ENCODE measurements around the gene MROH2A.

The MROH2A gene

DNA sequence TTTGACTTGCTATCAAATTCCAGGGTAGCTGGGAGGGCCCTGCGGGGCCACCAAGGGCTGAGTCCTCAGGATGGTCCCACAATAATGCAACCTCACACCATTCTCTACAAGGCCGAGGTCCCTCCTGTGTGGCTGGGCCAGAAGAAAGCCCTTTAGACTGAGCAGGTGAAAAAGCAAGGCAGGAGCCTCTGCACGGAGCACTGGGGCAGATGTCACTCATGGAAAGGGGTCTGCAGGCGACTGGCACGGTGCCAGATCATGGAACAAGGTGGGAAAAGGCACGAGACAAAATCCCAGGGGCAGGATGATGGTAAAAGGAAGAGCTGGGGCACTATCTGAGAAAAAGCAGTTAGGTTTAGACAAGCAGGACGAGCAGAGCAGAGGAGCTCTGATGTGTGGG lies 60.1 kb downstream of the MROH2A start:
- no peak for DNase-seq

DNA sequence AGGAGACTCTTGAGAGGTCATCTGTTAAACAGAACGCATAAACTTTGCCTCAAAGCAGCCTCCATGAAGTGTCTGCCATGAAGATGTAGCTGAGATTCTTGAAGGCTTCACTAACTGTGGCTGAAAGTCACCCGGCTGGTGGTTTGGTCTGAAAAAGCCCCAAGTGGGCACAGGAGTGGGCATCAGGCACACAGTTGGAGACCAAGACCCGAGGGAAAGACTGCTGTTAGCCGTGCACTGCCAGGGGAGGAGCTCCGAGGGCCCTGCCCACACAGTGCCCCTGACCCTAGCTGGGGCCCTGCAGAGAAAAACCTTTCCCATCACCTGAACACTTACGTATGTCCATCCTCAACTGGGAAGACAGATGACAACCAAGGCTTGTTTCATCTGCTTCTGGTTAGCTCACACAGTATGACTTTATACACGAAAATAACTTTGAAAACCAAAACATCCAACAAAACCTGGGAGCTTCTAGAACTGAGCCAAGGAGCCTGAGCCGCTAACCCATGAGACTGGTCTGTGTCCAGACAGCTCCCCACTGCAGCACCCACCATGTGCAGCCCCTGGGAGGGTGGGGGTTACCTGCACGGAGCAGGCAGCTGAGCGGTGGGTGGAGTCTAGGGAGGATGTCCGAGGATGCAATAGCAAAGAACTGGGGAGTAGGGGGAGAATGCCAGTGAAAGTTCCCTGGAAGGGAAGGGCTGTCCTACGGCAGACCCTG lies 60.8 kb downstream of the MROH2A start:
- no peak for DNase-seq

DNA sequence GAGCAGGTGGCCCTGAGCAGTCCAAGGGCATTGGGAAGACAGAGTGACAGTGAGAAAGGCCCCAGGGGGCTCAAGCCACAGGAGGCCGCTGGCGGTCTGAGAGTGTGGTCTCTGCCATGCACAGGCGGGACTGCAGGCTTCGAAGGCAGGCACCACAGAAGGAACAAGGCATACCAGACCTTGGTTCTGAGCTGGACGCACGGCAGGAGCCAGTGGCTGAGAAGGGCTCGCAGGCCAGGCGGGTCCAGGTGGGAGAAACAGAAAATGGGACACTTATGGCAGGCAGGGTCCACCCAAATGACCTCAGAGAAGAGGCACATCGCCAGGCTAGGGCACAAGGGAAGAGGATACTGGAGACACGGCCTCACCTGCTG lies 61.3 kb downstream of the MROH2A start:
- no peak for DNase-seq

DNA sequence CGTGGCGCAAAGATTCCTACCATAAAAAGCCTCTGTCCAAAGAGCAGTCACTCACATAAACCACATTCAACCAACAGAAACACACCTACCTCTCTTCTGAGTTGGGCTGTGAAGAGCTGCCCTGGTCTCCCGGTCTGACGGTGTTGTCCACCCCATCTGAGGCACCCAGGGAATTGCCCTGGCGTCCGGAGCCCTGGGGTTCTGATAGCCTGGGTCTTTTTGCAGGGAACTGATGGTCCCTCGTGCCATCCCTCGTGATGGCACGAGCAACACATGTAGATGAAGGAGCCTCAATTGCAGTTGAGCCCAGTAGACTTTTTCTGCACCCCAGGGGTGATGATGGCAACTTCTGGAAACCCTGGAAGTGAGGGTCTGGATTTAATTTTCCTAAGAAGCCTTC lies 62.4 kb downstream of the MROH2A start:
- DNase-seq = no peak

DNA sequence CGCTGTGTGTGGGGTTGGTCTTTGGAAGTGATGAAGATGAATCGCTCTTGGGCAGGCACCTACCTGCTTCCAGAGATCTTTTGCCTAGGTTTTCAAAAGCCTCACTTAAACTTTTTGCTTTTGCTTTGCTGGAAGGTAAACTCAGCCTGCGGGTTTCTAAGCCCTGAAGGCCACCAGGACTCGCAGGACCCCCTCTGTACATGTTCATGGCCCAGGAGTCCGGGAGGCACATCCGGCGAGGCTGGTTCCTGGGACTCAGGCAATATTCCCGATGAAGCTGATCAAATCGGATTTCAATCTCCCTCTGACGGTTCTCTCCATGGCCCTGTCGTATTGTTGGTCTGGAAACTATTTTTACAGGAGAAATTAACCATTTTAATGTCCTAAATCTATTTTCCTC lies 63.1 kb downstream of the MROH2A start:
- DNase-seq = no peak

DNA sequence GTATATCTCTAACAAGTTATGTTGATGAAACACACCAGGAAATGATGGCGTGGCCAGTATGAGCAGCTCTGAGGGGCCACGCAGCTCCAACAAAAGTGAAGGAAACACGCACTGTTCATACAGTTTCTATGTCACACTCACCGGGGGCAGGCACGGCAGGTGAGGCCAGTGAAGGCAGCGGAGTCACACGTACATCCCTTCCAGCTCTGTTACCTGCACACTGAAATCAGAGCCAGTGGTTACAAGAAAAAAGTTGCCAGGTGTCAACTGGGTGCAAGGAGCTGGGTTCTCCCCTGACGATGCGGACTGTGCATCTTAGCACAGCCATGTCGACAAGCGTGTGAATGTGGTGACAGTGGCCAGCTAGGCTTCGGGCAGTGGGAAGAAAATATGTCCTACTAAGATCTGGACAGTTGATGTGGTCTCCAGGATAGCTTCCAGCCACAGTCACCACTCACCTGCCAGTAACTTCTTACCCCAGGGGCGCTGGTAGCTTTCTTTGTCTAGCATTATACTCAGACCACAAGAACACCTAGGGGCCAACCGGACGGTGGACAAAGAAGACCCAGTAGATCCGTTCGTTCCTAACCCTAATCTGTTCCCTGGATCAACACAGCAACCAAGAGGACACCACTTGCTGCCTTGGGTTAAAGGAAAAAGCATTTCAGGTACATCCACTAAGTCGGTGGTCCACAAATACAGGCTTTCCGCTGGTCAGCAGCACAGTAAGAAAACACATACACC lies 66.1 kb downstream of the MROH2A start:
- no peak for DNase-seq

DNA sequence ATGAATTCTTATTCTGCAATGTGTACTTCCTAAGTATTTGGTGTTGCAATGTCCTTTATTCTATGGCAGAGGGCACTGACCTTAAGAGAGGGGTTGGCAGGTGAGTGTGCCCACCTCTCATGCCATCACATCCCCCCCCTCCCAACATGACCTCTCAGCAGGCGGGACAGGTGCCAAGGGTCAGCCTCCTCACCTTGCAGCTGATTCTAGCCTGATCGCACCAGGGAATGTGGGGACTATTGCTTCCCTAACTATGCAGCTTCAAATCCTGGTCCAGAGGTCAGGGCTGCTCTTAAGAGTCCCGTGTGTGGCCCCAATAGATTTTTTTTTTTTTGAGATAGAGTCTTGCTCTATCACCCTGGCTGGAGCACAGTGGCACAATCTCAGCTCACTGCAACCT lies 66.7 kb downstream of the MROH2A start:
- no peak for DNase-seq

DNA sequence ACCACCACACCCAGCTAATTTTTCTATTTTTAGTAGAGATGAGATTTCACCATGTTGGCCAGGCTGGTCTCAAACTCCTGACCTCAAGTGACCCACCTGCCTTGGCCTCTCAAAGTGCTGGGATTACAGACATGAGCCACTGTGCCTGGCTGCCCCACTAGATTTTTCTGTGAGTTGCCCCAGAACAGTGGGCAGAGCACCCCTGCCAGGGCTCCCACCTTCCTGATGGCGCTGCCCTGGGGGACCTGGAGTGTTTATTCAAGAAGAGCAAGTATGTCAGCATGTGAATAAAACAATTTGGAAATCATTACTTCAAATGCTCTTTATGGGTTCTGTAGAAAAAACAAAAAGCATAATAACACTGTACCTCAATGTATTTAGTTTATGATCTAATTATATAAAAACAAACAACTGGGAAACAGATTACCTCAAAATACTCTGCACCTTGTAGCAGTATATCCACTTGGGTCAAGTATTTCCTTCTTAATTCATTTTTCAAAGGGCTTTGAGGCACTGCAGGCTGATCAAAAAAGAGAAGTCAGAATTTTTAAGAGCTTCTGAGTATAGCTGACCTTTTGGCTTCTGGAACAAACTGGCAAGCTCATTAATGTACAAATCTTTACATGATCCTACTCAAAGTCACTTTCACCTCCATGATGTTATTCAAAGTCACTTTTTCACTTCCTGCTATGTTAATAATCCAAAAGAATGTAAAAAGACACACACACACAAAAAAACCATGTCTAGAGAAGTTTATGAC lies 67.4 kb downstream of the MROH2A start:
- no peak for DNase-seq

DNA sequence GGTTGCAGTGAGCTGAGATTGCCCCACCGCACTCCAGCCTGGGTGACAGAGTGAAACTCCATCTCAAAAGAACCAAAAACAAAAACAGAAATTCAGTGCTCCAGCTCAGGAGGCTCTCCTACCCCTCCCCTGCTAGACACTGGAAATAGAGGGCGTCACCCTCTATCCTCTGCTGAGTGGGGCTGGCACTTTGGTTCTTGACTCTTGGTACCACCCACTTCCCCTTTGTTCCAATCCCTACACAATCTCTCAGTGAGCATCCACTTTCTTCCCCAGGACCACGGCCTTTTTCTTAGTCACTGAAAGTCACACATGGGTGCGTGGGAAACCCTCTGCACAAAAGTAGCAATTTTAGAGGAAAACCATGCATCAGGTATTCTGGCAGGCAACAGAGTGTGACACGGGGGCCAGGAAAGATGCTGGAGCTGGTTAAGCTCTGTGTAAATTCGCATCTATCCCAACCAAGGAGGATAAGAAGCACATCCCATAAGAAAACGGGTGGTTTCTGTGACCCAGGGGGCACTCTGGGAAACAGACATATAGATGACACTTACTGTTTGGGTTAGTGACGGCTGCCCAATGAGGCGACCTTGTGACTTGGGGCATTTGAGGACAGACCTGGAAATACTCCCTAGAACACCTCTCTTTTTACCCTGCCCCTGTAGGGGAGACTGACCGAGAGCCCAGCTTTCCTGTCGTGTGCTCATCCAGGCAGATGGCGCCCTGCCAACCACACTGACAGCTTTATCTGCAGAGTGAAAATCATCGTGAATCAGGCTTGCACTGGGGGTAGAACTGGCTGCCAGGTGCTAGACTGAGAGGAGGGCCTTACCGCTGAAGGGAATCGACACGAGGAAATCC lies 68.5 kb downstream of the MROH2A start:
- no peak for DNase-seq

DNA sequence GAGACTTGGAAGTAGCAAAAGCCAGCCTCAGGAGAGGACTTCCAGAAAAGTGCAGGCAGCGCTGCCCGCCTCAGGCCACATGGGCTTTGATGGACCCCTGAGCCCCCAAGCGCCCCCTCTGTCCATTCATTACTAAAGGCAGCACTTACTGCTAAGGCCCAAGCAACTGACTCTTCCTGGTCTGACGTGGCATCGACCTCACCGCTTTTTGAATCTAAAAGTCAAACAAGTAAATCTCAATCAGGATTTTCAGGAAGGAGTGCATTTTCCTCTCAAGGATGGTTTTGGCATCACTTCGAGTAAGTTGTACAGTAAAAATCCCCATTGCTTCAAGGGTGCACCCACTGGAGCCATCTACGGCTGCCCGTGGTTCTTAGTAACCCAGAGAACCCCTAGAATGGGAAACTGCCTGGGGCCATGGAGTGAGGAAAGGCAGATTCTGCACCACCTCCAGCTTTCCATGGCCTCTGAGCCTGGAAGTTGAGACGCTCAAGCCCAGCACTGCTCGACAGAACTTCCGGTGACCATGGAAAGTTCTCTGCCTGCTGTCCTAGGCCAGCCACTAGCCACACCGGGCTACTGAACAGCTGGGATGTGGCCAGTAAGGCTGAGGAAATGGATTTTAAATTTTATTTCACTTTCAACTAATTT lies 69.2 kb downstream of the MROH2A start:
- no peak for DNase-seq

DNA sequence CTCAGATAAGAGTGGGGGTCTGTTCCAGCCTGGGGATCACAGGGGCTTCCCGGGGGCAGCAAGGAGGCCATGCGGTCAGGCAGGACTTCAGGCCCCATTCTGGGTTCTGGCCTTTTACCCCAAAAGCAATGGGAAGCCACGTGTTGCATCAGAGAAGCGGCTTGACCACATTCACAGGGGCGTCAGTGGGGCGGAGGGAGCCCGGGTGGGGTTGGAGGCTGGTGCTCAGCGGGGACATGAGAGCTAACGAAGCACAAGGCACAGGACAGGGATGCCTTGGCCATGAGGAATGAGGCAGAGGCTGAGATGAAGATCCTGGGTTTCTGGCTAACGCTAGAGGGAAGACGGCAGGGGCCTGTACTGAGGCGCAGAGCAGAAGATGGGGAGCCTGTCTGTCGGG lies 70.1 kb downstream of the MROH2A start:
- DNase-seq = no peak

DNA sequence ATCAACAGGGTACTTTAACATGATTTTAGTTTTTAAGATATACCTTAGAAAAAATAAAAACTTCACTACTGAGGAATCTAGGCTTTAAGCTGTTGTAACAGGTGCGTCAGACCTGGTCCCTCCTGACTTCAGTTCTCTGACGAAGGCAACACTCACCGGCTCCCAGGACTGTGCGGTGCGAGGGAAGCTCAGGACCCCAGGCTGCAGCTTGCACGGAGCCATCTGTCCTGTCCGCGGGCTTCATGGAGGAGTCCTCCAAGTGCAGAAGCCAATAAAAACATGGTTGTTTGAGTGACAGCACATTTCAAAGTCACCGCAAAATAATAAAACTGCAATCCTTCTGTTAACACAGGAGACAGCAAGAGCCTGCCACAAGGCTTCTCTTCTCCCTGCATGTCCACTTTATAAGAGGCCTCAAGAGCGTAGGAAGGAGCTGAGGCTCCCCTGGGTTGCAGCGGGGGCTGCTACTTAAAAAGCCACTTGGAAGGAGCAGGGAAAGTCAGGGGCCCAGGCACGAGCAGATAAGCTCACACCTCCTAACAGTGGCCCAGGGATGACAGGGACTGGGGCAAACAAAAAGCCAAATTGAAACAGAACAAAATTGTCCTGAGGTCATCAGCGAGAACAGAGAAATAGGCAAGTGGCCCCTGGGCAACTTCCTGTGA lies 71.6 kb downstream of the MROH2A start:
- no peak for DNase-seq

DNA sequence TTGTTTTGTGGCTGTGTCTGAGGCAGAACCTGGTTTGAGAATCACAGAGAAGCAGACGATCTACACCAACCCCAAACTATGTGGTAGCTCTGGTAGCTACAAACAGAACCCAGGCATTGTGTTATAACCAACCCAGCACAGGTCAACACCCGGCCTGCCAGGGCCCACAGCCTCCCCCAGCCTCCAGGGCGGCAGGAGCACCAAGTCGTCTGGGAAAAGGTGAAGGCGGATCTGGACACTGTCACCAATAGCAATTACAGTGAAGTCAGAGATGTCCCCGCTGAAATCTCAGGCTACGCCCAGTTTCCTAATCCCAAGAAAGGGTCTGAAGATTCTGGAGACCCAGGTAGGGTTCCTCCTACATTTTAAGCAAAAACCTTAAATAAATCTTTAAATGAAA lies 72.6 kb downstream of the MROH2A start:
- DNase-seq = no peak

DNA sequence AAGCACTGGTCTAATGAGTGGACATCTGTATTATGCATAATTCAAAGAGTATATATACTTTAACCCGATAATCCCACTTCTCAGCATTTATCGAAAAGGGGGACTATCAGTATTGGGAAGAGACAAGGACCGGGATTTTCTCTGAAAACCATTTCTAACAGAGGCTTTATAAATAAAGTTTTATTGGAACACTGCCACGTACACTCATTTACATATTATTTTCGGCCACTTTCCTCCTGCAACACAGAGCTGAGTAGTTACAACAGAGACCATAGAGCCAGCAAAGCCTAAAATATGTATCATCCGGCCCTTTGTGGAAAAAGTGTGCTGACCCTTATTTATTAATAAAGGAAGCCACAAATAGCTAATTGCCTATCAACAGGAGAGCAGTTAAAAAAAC lies 73.0 kb downstream of the MROH2A start:
- DNase-seq = no peak

DNA sequence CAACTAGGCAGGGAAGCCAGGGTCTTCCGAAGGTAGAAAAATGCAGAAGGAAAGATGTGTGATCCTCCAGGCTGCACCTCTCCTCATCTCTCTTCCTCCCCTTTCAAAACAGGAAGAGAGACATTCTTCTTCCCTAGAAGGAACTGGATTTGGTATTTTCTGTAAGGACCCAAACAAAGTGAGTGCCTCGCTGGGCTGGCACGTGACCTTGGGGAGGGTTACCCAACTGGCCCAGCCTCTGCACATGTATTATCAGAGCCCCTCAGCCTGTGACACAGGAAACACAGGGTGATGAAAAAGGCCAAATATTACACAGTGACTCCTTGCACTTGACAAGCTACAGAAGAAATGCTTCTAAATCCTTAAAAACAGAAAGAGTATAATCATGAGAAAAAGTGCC lies 73.9 kb downstream of the MROH2A start:
- DNase-seq = no peak

DNA sequence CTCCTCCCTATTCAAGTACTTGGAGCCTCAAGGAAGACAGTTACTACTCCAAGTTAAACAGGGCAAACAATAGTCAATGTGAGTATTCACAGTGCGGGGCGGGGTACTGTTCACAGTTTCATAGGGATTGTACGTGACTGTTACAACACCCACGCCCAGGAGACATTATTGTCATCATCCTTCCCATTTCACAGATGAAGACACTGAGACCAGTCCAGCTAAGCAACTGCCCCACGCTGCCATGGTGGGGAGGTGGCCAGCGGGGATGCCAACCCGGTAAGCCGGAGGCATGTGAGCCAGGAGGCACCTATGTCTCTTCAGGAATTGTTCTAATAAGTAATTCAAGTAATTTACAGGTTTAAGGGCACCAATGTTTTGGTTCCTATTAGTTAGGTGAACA lies 75.2 kb downstream of the MROH2A start:
- no peak for DNase-seq

DNA sequence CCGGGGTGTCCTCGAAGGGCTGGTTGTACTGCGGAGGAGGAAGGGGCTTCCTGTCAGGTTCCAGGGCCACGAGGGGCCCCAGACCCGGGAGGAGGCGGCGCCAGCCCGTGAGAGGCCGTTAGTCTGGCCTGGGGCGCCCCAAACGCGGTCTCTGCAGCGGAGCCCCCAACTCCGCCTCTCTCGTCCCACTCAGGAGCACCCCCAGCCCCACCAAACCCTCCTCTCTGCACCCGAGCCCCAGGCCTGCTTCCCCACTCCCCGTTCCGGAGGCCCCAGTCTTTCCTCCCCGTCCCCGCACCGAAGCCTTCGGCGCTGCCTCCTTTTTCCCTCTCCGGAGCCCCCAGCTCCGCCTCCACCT lies 75.7 kb downstream of the MROH2A start:
- no peak for DNase-seq

DNA sequence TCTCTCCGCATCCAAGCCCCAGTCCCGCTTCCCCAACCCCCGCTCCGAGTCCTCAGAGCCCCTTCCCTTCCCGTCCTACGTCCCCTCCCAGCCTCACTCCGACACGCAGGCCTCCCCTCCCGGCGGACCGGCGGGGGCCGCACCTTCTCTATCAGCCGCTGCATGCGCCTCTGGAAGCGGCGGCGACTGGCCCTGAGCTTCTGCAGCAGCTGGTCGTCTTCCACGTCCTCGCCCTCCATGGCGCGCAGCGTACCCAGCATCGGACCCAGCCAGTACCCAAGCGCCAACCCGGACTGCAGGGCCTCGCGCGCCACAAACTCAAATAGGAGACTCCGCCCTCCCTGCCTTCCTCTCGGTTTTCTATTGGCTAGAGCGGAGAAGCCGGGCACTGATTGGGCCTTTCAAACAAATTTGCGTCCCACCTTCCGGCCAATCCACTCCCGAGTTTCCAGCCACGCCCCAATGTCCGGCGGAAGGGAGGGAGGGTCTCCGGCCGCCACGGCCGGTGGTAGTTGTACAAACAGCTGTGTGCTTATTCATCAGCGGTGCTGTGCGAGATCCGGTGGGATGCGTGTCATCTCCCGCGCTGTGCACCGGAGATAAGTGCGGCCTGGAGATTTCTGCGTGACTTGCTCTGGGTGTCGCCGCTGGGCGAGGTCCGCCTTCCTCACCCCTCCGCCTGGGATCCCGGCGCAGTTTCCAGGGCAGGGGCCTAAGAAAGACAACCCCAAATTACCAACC lies 76.3 kb downstream of the MROH2A start, which contains the start of gene HJURP:
Gene HJURP, minus strand, starts transcription at position 295 of the 741 bp plus-strand sequence. Its CDS starts 35 bp downstream, at position 260.
- peak; percentile 89 for DNase-seq

DNA sequence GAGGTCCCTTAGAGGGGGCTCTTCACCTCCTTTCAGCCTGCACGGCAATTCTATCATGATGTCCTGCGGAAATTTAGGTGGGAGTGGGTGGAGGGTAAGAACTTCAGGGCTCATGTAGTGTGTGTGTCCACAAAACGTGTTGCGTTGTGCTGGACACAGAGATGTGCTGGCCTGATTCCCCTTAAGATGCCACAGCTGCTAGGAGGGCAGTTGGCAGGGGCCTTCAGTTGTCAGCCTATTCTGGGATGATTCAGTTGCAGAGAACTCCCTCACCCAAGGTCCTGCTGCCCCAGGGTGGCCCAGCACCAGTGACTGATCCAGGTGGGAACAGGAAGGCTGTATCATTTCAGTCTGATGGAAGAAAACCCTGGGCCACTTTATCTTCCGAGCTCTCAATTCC lies 77.2 kb downstream of the MROH2A start:
- DNase-seq = no peak

DNA sequence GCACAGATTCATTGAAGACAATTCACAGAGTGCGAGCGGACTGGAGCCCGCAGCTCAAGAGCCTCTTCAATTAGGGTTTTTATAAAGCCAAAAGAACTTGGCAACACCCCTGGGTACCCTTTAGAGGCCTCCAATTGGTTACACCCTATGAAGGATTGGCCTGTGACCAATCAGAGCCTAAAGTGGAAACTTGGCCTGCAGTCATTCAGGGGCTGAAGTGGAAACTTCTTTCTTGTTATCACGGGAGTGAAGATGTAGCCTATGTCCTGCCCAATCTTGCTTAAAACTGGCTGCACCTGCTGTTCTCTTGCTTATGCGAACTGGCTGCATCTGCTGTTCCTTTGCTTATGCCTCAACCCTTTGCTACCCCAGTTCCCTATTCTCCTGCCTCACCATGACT lies 78.1 kb downstream of the MROH2A start:
- no peak for DNase-seq

DNA sequence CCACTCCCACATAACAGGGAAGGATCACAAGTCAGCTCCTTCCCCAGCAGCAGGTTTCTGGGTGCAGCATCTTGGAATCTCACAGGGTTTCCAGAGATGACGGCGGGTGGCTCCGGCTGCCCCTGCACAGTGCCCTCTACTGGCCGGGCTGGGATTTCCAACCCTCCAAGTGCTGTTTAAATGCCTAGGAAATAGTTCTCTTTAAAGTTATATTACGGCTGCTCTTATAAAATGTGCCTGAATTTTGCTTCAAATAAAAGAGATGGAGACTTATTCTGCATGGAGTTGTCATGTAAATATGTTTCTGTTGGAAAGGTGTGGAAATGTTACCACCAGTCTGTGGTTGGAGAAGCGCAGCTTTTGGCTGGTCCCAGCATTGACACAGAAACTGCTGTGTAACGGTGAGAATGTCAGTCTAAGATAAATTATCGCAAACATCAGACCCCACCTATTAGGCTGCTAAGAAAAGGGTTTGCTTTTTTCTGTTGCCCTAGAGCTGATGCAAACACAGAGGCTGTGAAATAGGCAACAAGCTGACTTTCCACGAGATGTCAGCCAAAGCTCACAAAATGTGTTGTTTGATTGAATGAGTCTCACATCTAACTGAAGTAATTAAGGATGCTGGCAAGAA lies 79.5 kb downstream of the MROH2A start:
- no peak for DNase-seq

Data from NCI-H2171 treated with DMSO at 0.1 percent for 48 hours (cell line).